Erythroblast (primary cell): ENCODE data around the gene MLX.
A peak's percentile ranks its signal among the peaks of the same experiment; 100 is the strongest.
"Not testable (repeated sequence)": the region's sequence is repeated elsewhere in the genome, so short reads cannot be mapped to it uniquely, and the experiment has no call there.

Experiments used
- DNase-seq, 2 experiments: peaks; one replicate each; lab custom pipeline; 2025; lab: John Stamatoyannopoulos, UW
- GATA1 ChIP-seq: IDR thresholded peaks from 2 replicates; pipeline ENCODE4 v1.6.1; 2011; ENCODE audit warnings: low read depth, mild to moderate bottlenecking, control low read depth, low read length, moderate library complexity
- POLR2A ChIP-seq: IDR thresholded peaks from 2 replicates; pipeline ENCODE4 v1.6.1; 2011; ENCODE audit warnings: mild to moderate bottlenecking, low read length

MLX gene

GRCh38 chr17:42543190-42544079, 23.5 kb upstream of the MLX start:
- no peak for TF ChIP-seq POLR2A
- no peak for TF ChIP-seq GATA1
- no peak for DNase-seq

- TF ChIP-seq POLR2A, result no peak
- no peak for TF ChIP-seq GATA1
- DNase-seq, result no peak
Measured at GRCh38 chr17:42544874-42545283, 22.0 kb upstream of the MLX start.

- DNase-seq, result not testable (repeated sequence)
Measured at GRCh38 chr17:42545755-42546505, 21.0 kb upstream of the MLX start.

GRCh38 chr17:42547001-42547461, 19.9 kb upstream of the MLX start:
- TF ChIP-seq POLR2A (peak; percentile 14), GATA1 (no peak)
- no peak for DNase-seq

GRCh38 chr17:42547698-42548069, 19.2 kb upstream of the MLX start:
- TF ChIP-seq POLR2A (no peak), GATA1 (no peak)
- no peak for DNase-seq

GRCh38 chr17:42548070-42548837, 18.6 kb upstream of the MLX start:
- peak; percentile 57 to 70 for DNase-seq
- TF ChIP-seq GATA1 (no peak), POLR2A (no peak)

GRCh38 chr17:42548993-42549755, 17.7 kb upstream of the MLX start:
- no peak for TF ChIP-seq GATA1
- no peak for TF ChIP-seq POLR2A
- DNase-seq, result no peak

- not testable (repeated sequence) for DNase-seq
Measured at GRCh38 chr17:42552736-42553135, 14.2 kb upstream of the MLX start, which contains the start of gene HSD17B1. HSD17B1 (plus strand) TSS chr17:42552923; CDS start chr17:42552934, 11 bp downstream.

GRCh38 chr17:42553161-42553818, 13.6 kb upstream of the MLX start:
- no peak for TF ChIP-seq POLR2A
- no peak for TF ChIP-seq GATA1
- peak in 1 of 2 experiments; percentile 29 for DNase-seq

- no peak for DNase-seq
- TF ChIP-seq GATA1, result no peak
- no peak for TF ChIP-seq POLR2A
Measured at GRCh38 chr17:42553866-42554249, 13.0 kb upstream of the MLX start.

GRCh38 chr17:42554250-42555121, 12.4 kb upstream of the MLX start:
- TF ChIP-seq GATA1, result no peak
- peak; percentile 54 for TF ChIP-seq POLR2A
- peak; percentile 71 to 72 for DNase-seq

- no peak for DNase-seq
- TF ChIP-seq GATA1, result no peak
- TF ChIP-seq POLR2A, result peak; percentile 25
Measured at GRCh38 chr17:42555122-42555622, 11.7 kb upstream of the MLX start.

- DNase-seq, result not testable (repeated sequence)
Measured at GRCh38 chr17:42555961-42556617, 10.8 kb upstream of the MLX start.
